ENCODE measurements around the gene SREBF1.

GRCh38 chr17:17836250-17836817 lies 452 bp downstream of the SREBF1 start:
- TF ChIP-seq CTCF (conservative IDR thresholded peaks at IDR 0.05; ENCODE audit: low read length) (no peak), EZH2phosphoT487 (IDR thresholded peaks at IDR 0.05; ENCODE audit: borderline replicate concordance) (no peak)
